Stomach (tissue), 4 donors: ENCODE results near the gene EDN1.

ENCODE experiments used
- CTCF ChIP-seq, 7 experiments: fragments of 450-650 bp in 4 of 7; fragments of 200-600 bp in 3 of 7; sonication (generic) in 3 of 7; IDR thresholded peaks; one replicate each; pipeline ENCODE4 v1.5.1; 2016 to 2019; ENCODE audit warnings: antibody characterized with exemption in 7 of 7, control low read depth in 2 of 7, mild to moderate bottlenecking in 1 of 7
- POLR2A ChIP-seq, 4 donors: fragments of 450-650 bp; IDR thresholded peaks; one replicate each; pipeline ENCODE4 v1.6.1; 2016; ENCODE audit warnings: antibody characterized with exemption in 4 of 4, control low read depth in 2 of 4, mild to moderate bottlenecking in 1 of 4, moderate library complexity in 1 of 4

- no peak for TF ChIP-seq POLR2A (IDR thresholded peaks at IDR 0.05)
- peak in 1 of 7 experiments; percentile 27 for TF ChIP-seq CTCF (IDR thresholded peaks at IDR 0.05)
Observed at GRCh38 chr6:12291839-12292604, 1.9 kb downstream of the EDN1 start.
